OCI-LY1 (cell line): ENCODE data around the gene SYT7.

ENCODE experiments used
- H2AFZ ChIP-seq: fragments of 200-600 bp; sonication (generic), shearing (Covaris generic); 2 replicates; pipeline ENCODE4 v1.6.0; 2014; ENCODE audit warnings: antibody characterized with exemption, mild to moderate bottlenecking, low read length
- H3F3A ChIP-seq: fragments of 200-600 bp; sonication (generic), shearing (Covaris generic); 2 replicates; pipeline ENCODE4 v1.6.0; 2014; ENCODE audit warnings: mild to moderate bottlenecking, antibody characterized with exemption, low read length, moderate library complexity; ENCODE audit not compliant: insufficient read depth
- H3K27ac ChIP-seq: fragments of 200-600 bp; sonication (generic); 2 replicates; pipeline ENCODE4 v1.5.1; 2014; ENCODE audit warnings: low read length, mixed run types, mild to moderate bottlenecking, low read depth; ENCODE audit not compliant: poor library complexity, severe bottlenecking
- H3K27me3 ChIP-seq: fragments of 200-600 bp; sonication (generic); 2 replicates; pipeline ENCODE4 v1.6.0; 2014; ENCODE audit warnings: antibody characterized with exemption, mild to moderate bottlenecking, low read length, moderate library complexity; ENCODE audit not compliant: insufficient read depth
- H3K36me3 ChIP-seq: fragments of 200-600 bp; sonication (generic); 2 replicates; pipeline ENCODE4 v1.6.1; 2014; ENCODE audit warnings: mild to moderate bottlenecking, antibody characterized with exemption, low read length, moderate library complexity, mixed read lengths; ENCODE audit not compliant: insufficient read depth
- H3K4me1 ChIP-seq: fragments of 200-600 bp; sonication (generic); 2 replicates; pipeline ENCODE4 v1.5.1; 2014; ENCODE audit warnings: mild to moderate bottlenecking, low read length, moderate library complexity; ENCODE audit not compliant: insufficient read depth, severe bottlenecking
- H3K4me2 ChIP-seq: fragments of 200-600 bp; sonication (generic), shearing (Covaris generic); 2 replicates; pipeline ENCODE4 v1.6.1; 2014; ENCODE audit warnings: low read length
- H3K4me3 ChIP-seq: fragments of 200-600 bp; sonication (generic); 2 replicates; pipeline ENCODE4 v1.5.1; 2014; ENCODE audit warnings: low read length, low read depth, mild to moderate bottlenecking, mixed read lengths; ENCODE audit not compliant: poor library complexity, severe bottlenecking
- H3K79me2 ChIP-seq: fragments of 200-600 bp; shearing (Covaris generic); 2 replicates; pipeline ENCODE4 v1.6.1; 2016; ENCODE audit warnings: mixed run types, low read length, mixed read lengths; ENCODE audit not compliant: insufficient read depth
- H3K9ac ChIP-seq: fragments of 200-600 bp; sonication (generic), shearing (Covaris generic); 2 replicates; pipeline ENCODE4 v1.6.1; 2014; ENCODE audit warnings: mild to moderate bottlenecking, low read length, mixed read lengths
- H3K9me2 ChIP-seq: fragments of 200-600 bp; sonication (generic), shearing (Covaris generic); 2 replicates; pipeline ENCODE4 v1.6.1; 2014; ENCODE audit warnings: low read depth, mild to moderate bottlenecking, low read length, mixed read lengths
- H3K9me3 ChIP-seq: fragments of 200-600 bp; shearing (Covaris generic); 2 replicates; pipeline ENCODE4 v1.6.1; 2014; ENCODE audit warnings: low read length, mixed read lengths
- H4K20me1 ChIP-seq: fragments of 200-600 bp; sonication (generic), shearing (Covaris generic); 2 replicates; pipeline ENCODE4 v1.6.0; 2016; ENCODE audit warnings: mild to moderate bottlenecking, low read length; ENCODE audit not compliant: insufficient read depth
- CTCF ChIP-seq: fragments of 200-600 bp; sonication (generic), shearing (Covaris generic); IDR thresholded peaks from 2 replicates; pipeline ENCODE4 v1.5.1; 2017; ENCODE audit warnings: mild to moderate bottlenecking, antibody characterized with exemption, low read length, moderate library complexity, mixed read lengths
- EZH2 ChIP-seq: fragments of 200-600 bp; sonication (generic), shearing (Covaris generic); IDR thresholded peaks from 2 replicates; pipeline ENCODE4 v1.8.0; 2017; ENCODE audit warnings: borderline replicate concordance, mixed run types, mild to moderate bottlenecking, antibody characterized with exemption, low read length, moderate library complexity, mixed read lengths

The SYT7 gene

GRCh38 chr11:61544466-61544865, 36.4 kb downstream of the SYT7 start:
- Histone ChIP-seq H3K9me2 (no peaks in the 10 kb centered on the region), H3F3A (no peaks in the 10 kb centered on the region), H2AFZ (no peak overlapping the region), H3K79me2 (no peaks in the 10 kb centered on the region), H3K4me1 (no peaks in the 10 kb centered on the region), H3K4me2 (no peak overlapping the region), H3K36me3 (no peaks in the 10 kb centered on the region), H3K27me3 (no peaks in the 10 kb centered on the region), H3K27ac (no peak overlapping the region), H4K20me1 (no peaks in the 10 kb centered on the region), H3K9me3 (no peaks in the 10 kb centered on the region), H3K4me3 (no peak overlapping the region), H3K9ac (no peak overlapping the region)
- TF ChIP-seq EZH2 (no peak), CTCF (no peak)

- H3K9me2 ChIP-seq = no peaks in the 10 kb centered on the region
- H3K27ac ChIP-seq = no peak overlapping the region
- TF ChIP-seq CTCF = no peak
- TF ChIP-seq EZH2 = no peak
- no peaks in the 10 kb centered on the region for H4K20me1 ChIP-seq
- H2AFZ ChIP-seq = no peak overlapping the region
- H3K9me3 ChIP-seq = no peaks in the 10 kb centered on the region
- H3K4me2 ChIP-seq = no peak overlapping the region
- no peak overlapping the region for H3K4me3 ChIP-seq
- H3F3A ChIP-seq = no peaks in the 10 kb centered on the region
- H3K4me1 ChIP-seq = no peaks in the 10 kb centered on the region
- no peaks in the 10 kb centered on the region for H3K36me3 ChIP-seq
- no peaks in the 10 kb centered on the region for H3K79me2 ChIP-seq
- H3K9ac ChIP-seq = no peak overlapping the region
- no peaks in the 10 kb centered on the region for H3K27me3 ChIP-seq
These were observed 37.1 kb downstream of the SYT7 start for GRCh38 chr11:61543606-61544306.

GRCh38 chr11:61542705-61543104, 38.2 kb downstream of the SYT7 start:
- Histone ChIP-seq H3K9me3 (no peaks in the 10 kb centered on the region), H3K79me2 (no peaks in the 10 kb centered on the region), H3K4me3 (no peak overlapping the region), H3K4me2 (no peak overlapping the region), H3K36me3 (no peaks in the 10 kb centered on the region), H3K4me1 (no peaks in the 10 kb centered on the region), H3F3A (no peaks in the 10 kb centered on the region), H2AFZ (no peak overlapping the region), H3K27me3 (no peaks in the 10 kb centered on the region), H3K27ac (no peak overlapping the region), H3K9me2 (no peaks in the 10 kb centered on the region), H4K20me1 (no peaks in the 10 kb centered on the region), H3K9ac (no peak overlapping the region)
- no peak for TF ChIP-seq CTCF
- no peak for TF ChIP-seq EZH2
